Stimulated activated naive CD8-positive, alpha-beta T cell treated with anti-CD3 and anti-CD28 coated beads, Interleukin-15, Interleukin-2, amounts not matched to agents 100 ng/mL and 50 ng/mL, for 24 hours (primary cell): Measurements from ENCODE around the gene PCDHA6.
"Not testable (repeated sequence)": the region's sequence is repeated elsewhere in the genome, so short reads cannot be mapped to it uniquely, and the experiment has no call there.

Experiments used
- H3K27ac Mint-ChIP-seq: one replicate; pipeline ENCODE4 v1.8.0; 2021; ENCODE audit warnings: mild to moderate bottlenecking, mixed read lengths
- H3K27me3 Mint-ChIP-seq: one replicate; pipeline ENCODE4 v1.8.0; 2021; ENCODE audit warnings: mixed read lengths
- H3K36me3 Mint-ChIP-seq: one replicate; pipeline ENCODE4 v1.8.0; 2021; ENCODE audit warnings: low read depth, mixed read lengths
- H3K4me1 Mint-ChIP-seq: one replicate; pipeline ENCODE4 v1.8.0; 2021; ENCODE audit warnings: low read depth, mixed read lengths
- H3K4me3 Mint-ChIP-seq: one replicate; pipeline ENCODE4 v1.8.0; 2021; ENCODE audit warnings: mild to moderate bottlenecking, mixed read lengths
- H3K9me3 Mint-ChIP-seq: one replicate; pipeline ENCODE4 v1.8.0; 2021; ENCODE audit warnings: mixed read lengths

Gene PCDHA6

GRCh38 chr5:140870221-140871201 is 42.8 kb downstream of the PCDHA6 start:
- Mint-ChIP-seq H3K4me3 (no peak overlapping the region), H3K27me3 (peaks cover 35% of the 10 kb centered on the region), H3K36me3 (peaks cover 16% of the 10 kb centered on the region), H3K9me3 (peaks cover 14% of the 10 kb centered on the region), H3K27ac (no peak overlapping the region), H3K4me1 (no peaks in the 10 kb centered on the region)

GRCh38 chr5:140875085-140876065 is 47.6 kb downstream of the PCDHA6 start, which contains the start of gene PCDHA12:
PCDHA12 (plus strand) TSS chr5:140875308; CDS start chr5:140875473, 165 bp downstream.
- Mint-ChIP-seq H3K4me3 (no peak within 1 kb of the TSS), H3K27ac (no peak within 1 kb of the TSS), H3K9me3 (peaks cover 19% of the 10 kb centered on the region), H3K4me1 (no peaks in the 10 kb centered on the region), H3K36me3 (peaks cover 24% of the 10 kb centered on the region), H3K27me3 (peaks cover 50% of the 10 kb centered on the region)

- H3K36me3 Mint-ChIP-seq, result peaks cover 25% of the 10 kb centered on the region
- peaks cover 61% of the 10 kb centered on the region for H3K27me3 Mint-ChIP-seq
- not testable (repeated sequence) for H3K4me3 Mint-ChIP-seq, H3K4me1 Mint-ChIP-seq, H3K27ac Mint-ChIP-seq
- H3K9me3 Mint-ChIP-seq, result peaks cover 32% of the 10 kb centered on the region
These were observed 48.9 kb downstream of the PCDHA6 start for GRCh38 chr5:140876541-140877261.

GRCh38 chr5:140877262-140877581 is 49.5 kb downstream of the PCDHA6 start:
- H3K4me3 Mint-ChIP-seq, result no peak overlapping the region
- no peak overlapping the region for H3K27ac Mint-ChIP-seq
- H3K36me3 Mint-ChIP-seq, result peaks cover 27% of the 10 kb centered on the region
- H3K4me1 Mint-ChIP-seq, result no peaks in the 10 kb centered on the region
- H3K27me3 Mint-ChIP-seq, result peaks cover 62% of the 10 kb centered on the region
- peaks cover 36% of the 10 kb centered on the region for H3K9me3 Mint-ChIP-seq
